VCaP (cell line): ENCODE results near the gene OLIG2.

Experiments
- H3K27ac ChIP-seq: fragments of 450-650 bp; 2 replicates; pipeline ENCODE4 v1.5.1; 2017
- CTCF ChIP-seq: fragments of 450-650 bp; conservative IDR thresholded peaks from 2 replicates; pipeline ENCODE4 v1.5.1; 2017; ENCODE audit warnings: mild to moderate bottlenecking, moderate library complexity

The OLIG2 gene

GRCh38 chr21:33013626-33014025, 12.1 kb upstream of the OLIG2 start:
- H3K27ac ChIP-seq, result no peak overlapping the region
- no peak for TF ChIP-seq CTCF

GRCh38 chr21:33014331-33014730, 11.4 kb upstream of the OLIG2 start:
- no peak for TF ChIP-seq CTCF
- no peak overlapping the region for H3K27ac ChIP-seq

GRCh38 chr21:33015096-33015495, 10.6 kb upstream of the OLIG2 start:
- TF ChIP-seq CTCF, result no peak
- H3K27ac ChIP-seq, result no peak overlapping the region

GRCh38 chr21:33015756-33016155, 10.0 kb upstream of the OLIG2 start:
- H3K27ac ChIP-seq, result no peak overlapping the region
- no peak for TF ChIP-seq CTCF

GRCh38 chr21:33018707-33019465, 6.8 kb upstream of the OLIG2 start:
- H3K27ac ChIP-seq, result no peak overlapping the region
- TF ChIP-seq CTCF, result no peak

- no peak for TF ChIP-seq CTCF
Observed at GRCh38 chr21:33019516-33019884, 6.2 kb upstream of the OLIG2 start.

GRCh38 chr21:33019885-33020557, 5.7 kb upstream of the OLIG2 start:
- TF ChIP-seq CTCF, result no peak
- no peak overlapping the region for H3K27ac ChIP-seq

More at GRCh38 chr21:33019516-33019884, 6.2 kb upstream of the OLIG2 start:
- H3K27ac ChIP-seq, result no peak overlapping the region
